ENCODE data around the gene KRT7. TPM values are rescaled to one million over a fixed set of nuclear protein-coding genes. Genes with fewer than 3 reads are reported as not detected.

Gene KRT7
- total RNA-seq, 1 experiment from 2014 or later, result 10.0 TPM

GRCh38 chr12:52254180-52254964 is 21.3 kb downstream of the KRT7 start:
- H3K18ac ChIP-seq (ENCODE audit: insufficient read length, low read depth, low read length), result no peak overlapping the region
- peaks cover 0 to 4% (median 0%) of the 10 kb centered on the region in 3 experiments; a peak in 2 of 7 replicates for H3K36me3 Mint-ChIP-seq (ENCODE audit: insufficient read depth in 1 of 3, low read depth in 3 of 3)
- H3K79me2 ChIP-seq (ENCODE audit: insufficient read depth, low read length), result no peaks in the 10 kb centered on the region
- H3K27me3 ChIP-seq (ENCODE audit: insufficient read depth, low read length), result no peaks in the 10 kb centered on the region; the same call in 1 of the 2 replicates
- H3K9ac ChIP-seq (ENCODE audit: extremely low read depth, insufficient read length, low read length), result no peak overlapping the region
- peaks cover 89% of the 10 kb centered on the region for H3K27me3 Mint-ChIP-seq (ENCODE audit: low read depth)
- no peak overlapping the region for H4K5ac ChIP-seq (ENCODE audit: insufficient read length, low read depth, low read length)
- H3K27ac ChIP-seq (ENCODE audit: insufficient read length, low read depth, low read length), result no peak overlapping the region
- H3K4me2 ChIP-seq (ENCODE audit: insufficient read depth, insufficient read length, low read length), result no peak overlapping the region
- H2AFZ ChIP-seq (ENCODE audit: low read length), result no peak overlapping the region
- H3T11ph ChIP-seq (ENCODE audit: low read length), result no peak overlapping the region
- no peak overlapping the region; a peak in 1 of 7 replicates for H3K27ac Mint-ChIP-seq
- no peaks in the 10 kb centered on the region for H3K9me3 ChIP-seq (ENCODE audit: control insufficient read depth, low read depth, low read length)
- H2BK12ac ChIP-seq (ENCODE audit: insufficient read length, low read depth, low read length), result no peak overlapping the region
- no peak overlapping the region for H3K4me3 Mint-ChIP-seq
- no peaks in the 10 kb centered on the region for H3K79me1 ChIP-seq (ENCODE audit: insufficient read depth, low read depth, low read length, poor library complexity, severe bottlenecking)
- H3K56ac ChIP-seq (ENCODE audit: insufficient read length, low read depth, low read length), result no peak overlapping the region
- H3K4me1 ChIP-seq (ENCODE audit: insufficient read depth, low read length), result no peaks in the 10 kb centered on the region
- H2BK15ac ChIP-seq (ENCODE audit: low read depth, low read length), result no peak overlapping the region
- H3K9me3 Mint-ChIP-seq, result peaks cover 3 to 4% of the 10 kb centered on the region in 2 experiments; a peak in 3 of 5 replicates
- no peak overlapping the region for H2AK5ac ChIP-seq (ENCODE audit: insufficient read length, low read length)
- no CpG with 5 or more reads among the region's 10 CpGs for WGBS (ENCODE audit: extremely low coverage, insufficient read length, low lambda C conversion rate)
- H3K23me2 ChIP-seq (ENCODE audit: insufficient read length, low read depth, low read length, poor library complexity, severe bottlenecking), result no peaks in the 10 kb centered on the region
- no peak overlapping the region for H4K8ac ChIP-seq (replicated peaks; ENCODE audit: insufficient read length, low read depth, low read length)
- no peak for DNase-seq
- H4K20me1 ChIP-seq (ENCODE audit: control insufficient read depth, insufficient read depth, insufficient read length), result no peaks in the 10 kb centered on the region
- H2BK5ac ChIP-seq (ENCODE audit: insufficient read length, low read length), result no peak overlapping the region
- no peak overlapping the region for H3K4ac ChIP-seq (ENCODE audit: low read depth, low read length)
- H3K14ac ChIP-seq (ENCODE audit: insufficient read depth, low read length), result no peak overlapping the region
- no peak for TF ChIP-seq CTCF (conservative IDR thresholded peaks at IDR 0.05)
- H2BK20ac ChIP-seq (ENCODE audit: low read depth, low read length, poor library complexity, severe bottlenecking), result no peak overlapping the region
- H3K23ac ChIP-seq (ENCODE audit: insufficient read length, low read depth, low read length), result no peak overlapping the region
- H3K4me1 Mint-ChIP-seq, result peaks cover 17 to 24% of the 10 kb centered on the region in 2 experiments
- no peak overlapping the region for H4K91ac ChIP-seq (ENCODE audit: insufficient read length, low read depth, low read length)
- no peak overlapping the region for H2BK120ac ChIP-seq (ENCODE audit: low read depth, low read length, poor library complexity, severe bottlenecking)
